SU-DHL-6 (cell line): Measurements from ENCODE around the gene FAM217A.

Experiments
- H2AFZ ChIP-seq: fragments of 200-600 bp; sonication (generic); 2 replicates; pipeline ENCODE4 v1.6.1; 2014; ENCODE audit warnings: low read depth, mild to moderate bottlenecking, moderate library complexity, mixed read lengths, antibody characterized with exemption, low read length; ENCODE audit not compliant: severe bottlenecking
- H3F3A ChIP-seq: fragments of 200-600 bp; shearing (Covaris generic); 2 replicates; pipeline ENCODE4 v1.6.0; 2016; ENCODE audit warnings: antibody characterized with exemption, mild to moderate bottlenecking; ENCODE audit not compliant: insufficient read depth
- H3K27ac ChIP-seq: fragments of 200-600 bp; sonication (generic); 2 replicates; pipeline ENCODE4 v1.5.1; 2016; ENCODE audit warnings: low read depth, mild to moderate bottlenecking, low read length, moderate library complexity, mixed read lengths
- H3K27me3 ChIP-seq: fragments of 200-600 bp; sonication (generic), shearing (Covaris generic); 2 replicates; pipeline ENCODE4 v1.6.0; 2014; ENCODE audit warnings: mild to moderate bottlenecking, low read length
- H3K36me3 ChIP-seq: fragments of 200-600 bp; sonication (generic); 2 replicates; pipeline ENCODE4 v1.6.1; 2014; ENCODE audit warnings: mild to moderate bottlenecking, low read length, mixed read lengths
- H3K4me2 ChIP-seq: fragments of 300-600, 200-600 bp; shearing (Covaris generic), sonication (generic); 2 replicates; pipeline ENCODE4 v1.6.0; 2014; ENCODE audit warnings: low read length, low read depth, mild to moderate bottlenecking; ENCODE audit not compliant: poor library complexity, severe bottlenecking
- H3K4me3 ChIP-seq: fragments of 200-600 bp; sonication (generic); 2 replicates; pipeline ENCODE4 v1.5.1; 2014; ENCODE audit warnings: antibody characterized with exemption, low read length, mild to moderate bottlenecking, mixed read lengths; ENCODE audit not compliant: insufficient read depth, poor library complexity, severe bottlenecking
- H3K79me2 ChIP-seq: fragments of 200-600 bp; sonication (generic); 2 replicates; pipeline ENCODE4 v1.6.1; 2014; ENCODE audit warnings: mild to moderate bottlenecking, low read length, moderate library complexity; ENCODE audit not compliant: insufficient read depth
- H3K9ac ChIP-seq: fragments of 200-600 bp; sonication (generic); 2 replicates; pipeline ENCODE4 v1.7.0; 2014; ENCODE audit warnings: mild to moderate bottlenecking, low read length
- H3K9me2 ChIP-seq: fragments of 200-600 bp; sonication (generic); replicated peaks from 2 replicates; pipeline ENCODE4 v1.6.1; 2014; ENCODE audit warnings: low read length; ENCODE audit not compliant: insufficient read depth
- H3K9me3 ChIP-seq: fragments of 200-600 bp; sonication (generic); 2 replicates; pipeline ENCODE4 v1.6.1; 2014; ENCODE audit warnings: low read length, mixed read lengths; ENCODE audit not compliant: insufficient read depth
- H4K20me1 ChIP-seq: fragments of 200-600 bp; sonication (generic); 2 replicates; pipeline ENCODE4 v1.6.1; 2014; ENCODE audit warnings: low read depth, mild to moderate bottlenecking, antibody characterized with exemption, low read length, moderate library complexity, mixed read lengths
- EZH2phosphoT487 ChIP-seq: fragments of 200-600 bp; sonication (generic), shearing (Covaris generic); conservative IDR thresholded peaks from 2 replicates; pipeline ENCODE4 v1.6.1; 2018; ENCODE audit warnings: mild to moderate bottlenecking, antibody characterized with exemption, low read length, moderate library complexity, mixed read lengths
- TF ChIP-seq, protein P1 (sequence below): fragments of 200-600 bp; sonication (generic); IDR thresholded peaks from one replicate; pipeline ENCODE4 v1.5.1; 2017; ENCODE audit warnings: antibody characterized with exemption, mild to moderate bottlenecking, low read length, moderate library complexity; ENCODE audit not compliant: insufficient read depth, poor library complexity, severe bottlenecking

Gene FAM217A, protein sequence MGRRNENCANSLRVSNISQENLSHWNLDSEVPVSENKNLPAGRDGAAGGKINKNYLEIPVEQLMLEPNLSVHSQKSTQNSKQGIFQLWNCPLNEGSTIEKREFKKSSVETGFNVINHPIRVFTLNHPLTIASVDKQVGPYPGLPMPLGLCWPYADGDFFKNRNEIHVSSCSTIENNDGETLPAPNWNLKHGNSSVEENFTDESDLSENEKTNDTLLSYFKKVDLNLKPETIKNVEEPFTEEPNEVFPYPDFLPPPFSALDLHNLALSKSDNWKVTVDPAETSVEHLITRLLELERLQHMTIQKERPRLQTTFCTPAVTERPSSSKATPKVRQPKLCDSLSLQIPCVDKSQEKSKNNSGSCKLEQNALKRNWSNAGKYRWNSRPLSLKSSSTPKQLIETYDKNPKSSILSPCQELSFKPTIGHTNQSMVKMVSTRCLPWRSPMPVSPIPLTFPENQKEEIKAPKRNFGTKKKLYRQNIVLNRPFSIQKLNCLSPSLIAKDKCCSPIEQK

GRCh38 chr6:4078691-4079471, at the start of gene FAM217A:
Gene FAM217A (minus strand): TSS chr6:4079137. CDS start chr6:4077414, 1,723 bp downstream.
- no peak within 1 kb of the TSS for H2AFZ ChIP-seq
- H3K9ac ChIP-seq, result no peak within 1 kb of the TSS
- H3K36me3 ChIP-seq, result no peaks in the 10 kb centered on the region
- no peak within 1 kb of the TSS for H3K4me2 ChIP-seq
- H4K20me1 ChIP-seq, result no peaks in the 10 kb centered on the region
- TF ChIP-seq EZH2phosphoT487, result no peak
- TF ChIP-seq, protein P1, sequence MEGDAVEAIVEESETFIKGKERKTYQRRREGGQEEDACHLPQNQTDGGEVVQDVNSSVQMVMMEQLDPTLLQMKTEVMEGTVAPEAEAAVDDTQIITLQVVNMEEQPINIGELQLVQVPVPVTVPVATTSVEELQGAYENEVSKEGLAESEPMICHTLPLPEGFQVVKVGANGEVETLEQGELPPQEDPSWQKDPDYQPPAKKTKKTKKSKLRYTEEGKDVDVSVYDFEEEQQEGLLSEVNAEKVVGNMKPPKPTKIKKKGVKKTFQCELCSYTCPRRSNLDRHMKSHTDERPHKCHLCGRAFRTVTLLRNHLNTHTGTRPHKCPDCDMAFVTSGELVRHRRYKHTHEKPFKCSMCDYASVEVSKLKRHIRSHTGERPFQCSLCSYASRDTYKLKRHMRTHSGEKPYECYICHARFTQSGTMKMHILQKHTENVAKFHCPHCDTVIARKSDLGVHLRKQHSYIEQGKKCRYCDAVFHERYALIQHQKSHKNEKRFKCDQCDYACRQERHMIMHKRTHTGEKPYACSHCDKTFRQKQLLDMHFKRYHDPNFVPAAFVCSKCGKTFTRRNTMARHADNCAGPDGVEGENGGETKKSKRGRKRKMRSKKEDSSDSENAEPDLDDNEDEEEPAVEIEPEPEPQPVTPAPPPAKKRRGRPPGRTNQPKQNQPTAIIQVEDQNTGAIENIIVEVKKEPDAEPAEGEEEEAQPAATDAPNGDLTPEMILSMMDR, result no peak
- no peaks in the 10 kb centered on the region for H3K27me3 ChIP-seq
- H3K9me3 ChIP-seq, result no peaks in the 10 kb centered on the region
- no peaks in the 10 kb centered on the region for H3F3A ChIP-seq
- no peak within 1 kb of the TSS for H3K27ac ChIP-seq
- H3K4me3 ChIP-seq, result no peak within 1 kb of the TSS
- H3K9me2 ChIP-seq, result no peaks in the 10 kb centered on the region
- H3K79me2 ChIP-seq, result no peaks in the 10 kb centered on the region

- Histone ChIP-seq H2AFZ (no peak overlapping the region), H3K9me2 (no peaks in the 10 kb centered on the region), H3K36me3 (no peaks in the 10 kb centered on the region), H3K79me2 (no peaks in the 10 kb centered on the region), H3K9ac (no peak overlapping the region), H3K27me3 (no peaks in the 10 kb centered on the region), H3F3A (peaks cover 2% of the 10 kb centered on the region; the same call in 1 of the 2 replicates), H3K4me3 (no peak overlapping the region), H3K27ac (no peak overlapping the region), H3K9me3 (no peaks in the 10 kb centered on the region), H4K20me1 (no peaks in the 10 kb centered on the region), H3K4me2 (no peak overlapping the region)
- no peak for TF ChIP-seq EZH2phosphoT487
- TF ChIP-seq, protein P1, result no peak
Observed at GRCh38 chr6:4128072-4128471, 49.1 kb upstream of the FAM217A start.

DNA sequence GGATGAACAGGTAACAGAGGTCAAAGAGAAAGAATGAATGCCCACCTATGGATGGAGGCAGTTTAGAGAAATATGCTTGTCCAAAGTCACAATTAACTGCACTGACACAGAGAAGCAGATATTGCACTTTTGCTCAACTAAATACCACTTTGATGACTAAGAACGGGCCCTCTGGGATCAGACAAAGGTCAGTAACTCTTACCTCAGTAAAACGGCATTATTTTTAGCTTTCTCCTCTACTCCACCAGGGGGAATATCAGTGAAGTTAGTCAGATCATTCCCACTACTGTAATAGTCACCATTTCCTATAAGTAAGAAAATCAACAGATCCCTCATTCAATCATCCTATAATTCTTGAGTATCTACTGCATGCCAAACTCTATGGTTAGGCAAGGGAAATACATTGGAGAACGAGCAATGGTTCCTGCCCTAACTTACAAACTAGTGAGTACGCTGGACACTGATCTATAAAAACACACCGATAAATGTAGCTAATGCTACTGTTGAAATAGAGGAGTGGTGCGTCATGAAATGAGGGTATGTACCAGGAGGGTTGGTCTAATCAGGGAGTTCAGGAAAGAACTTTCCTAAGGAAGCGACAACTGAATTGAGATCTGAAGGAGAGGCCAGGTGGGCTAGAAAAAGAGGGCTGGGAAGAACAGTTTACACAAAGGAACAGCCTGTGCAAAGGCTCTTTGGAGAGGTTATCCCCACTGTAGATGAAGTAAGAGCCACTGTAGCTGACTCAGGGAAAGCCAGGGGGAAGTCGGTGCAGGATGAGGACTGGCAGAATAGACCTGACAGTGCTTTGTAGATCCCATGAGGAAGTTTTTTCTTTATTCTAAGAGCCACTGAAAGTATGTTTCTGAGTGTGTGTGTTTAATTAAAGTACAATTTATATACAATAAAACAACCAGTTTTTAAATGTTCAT, 47.3 kb upstream of the FAM217A start:
- H4K20me1 ChIP-seq, result no peaks in the 10 kb centered on the region
- H3K9me3 ChIP-seq, result no peaks in the 10 kb centered on the region
- H3K79me2 ChIP-seq, result no peaks in the 10 kb centered on the region
- H2AFZ ChIP-seq, result no peak overlapping the region
- no peaks in the 10 kb centered on the region for H3K36me3 ChIP-seq
- no peaks in the 10 kb centered on the region for H3K9me2 ChIP-seq
- TF ChIP-seq, protein P1, result no peak
- TF ChIP-seq EZH2phosphoT487, result no peak
- H3K4me3 ChIP-seq, result no peak overlapping the region
- no peak overlapping the region for H3K27ac ChIP-seq
- H3F3A ChIP-seq, result no peaks in the 10 kb centered on the region
- H3K4me2 ChIP-seq, result no peak overlapping the region
- no peaks in the 10 kb centered on the region for H3K27me3 ChIP-seq
- no peak overlapping the region for H3K9ac ChIP-seq
